Panc1 (cell line): ENCODE measurements around the gene CRABP1.

Experiments
- CTCF ChIP-seq: fragments of 450-650 bp; IDR thresholded peaks from 2 replicates; pipeline ENCODE4 v1.5.1; 2017; ENCODE audit warnings: mild to moderate bottlenecking
- TCF7L2 ChIP-seq: IDR thresholded peaks from 2 replicates; pipeline ENCODE4 v1.6.1; 2011; ENCODE audit warnings: mild to moderate bottlenecking, low read depth, low read length, inconsistent platforms

- TF ChIP-seq TCF7L2 (no peak), CTCF (no peak; the same call in 1 of the 2 replicates)
Observed at GRCh38 chr15:78396976-78397375, 56.8 kb downstream of the CRABP1 start.
